ENCODE measurements around the gene MACROD2.

The MACROD2 gene

DNA sequence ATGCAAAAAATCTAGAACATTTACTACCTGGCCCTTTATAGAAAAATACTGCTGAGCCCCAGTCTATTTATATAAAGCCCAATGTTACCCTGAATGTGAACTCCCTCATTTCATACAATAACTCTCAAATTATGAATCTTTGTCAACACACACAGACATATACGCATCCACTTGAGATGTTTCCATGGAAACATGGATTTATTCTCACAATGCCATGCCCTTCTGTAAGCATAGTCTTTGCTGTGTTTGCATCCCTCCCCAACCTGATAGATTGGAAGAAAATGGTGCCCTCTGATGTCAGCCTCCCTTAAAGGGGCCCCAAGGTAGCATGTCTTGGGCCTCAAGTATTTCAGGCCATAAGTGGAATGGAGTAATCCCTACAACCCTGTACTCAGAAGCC is 2004.8 kb downstream of the MACROD2 start:
- H3K9me3 ChIP-seq (ENCODE audit: control insufficient read depth, low read length), result no peaks in the 10 kb centered on the region
- no peak overlapping the region for H2AFZ ChIP-seq
- no peak overlapping the region for H3K27ac ChIP-seq
- no peaks in the 10 kb centered on the region for H3K79me2 ChIP-seq
- H3K36me3 ChIP-seq (ENCODE audit: control insufficient read depth, insufficient read depth, low read length), result no peaks in the 10 kb centered on the region
- H3K4me2 ChIP-seq (ENCODE audit: low read length), result no peak overlapping the region
- H3K9ac ChIP-seq, result no peak overlapping the region
- H3K4me1 ChIP-seq, result no peaks in the 10 kb centered on the region
- no peaks in the 10 kb centered on the region for H3K27me3 ChIP-seq (ENCODE audit: control insufficient read depth, insufficient read depth, low read length)
- no peak overlapping the region for H3K4me3 ChIP-seq (ENCODE audit: low read depth, low read length)
- TF ChIP-seq, protein P1, sequence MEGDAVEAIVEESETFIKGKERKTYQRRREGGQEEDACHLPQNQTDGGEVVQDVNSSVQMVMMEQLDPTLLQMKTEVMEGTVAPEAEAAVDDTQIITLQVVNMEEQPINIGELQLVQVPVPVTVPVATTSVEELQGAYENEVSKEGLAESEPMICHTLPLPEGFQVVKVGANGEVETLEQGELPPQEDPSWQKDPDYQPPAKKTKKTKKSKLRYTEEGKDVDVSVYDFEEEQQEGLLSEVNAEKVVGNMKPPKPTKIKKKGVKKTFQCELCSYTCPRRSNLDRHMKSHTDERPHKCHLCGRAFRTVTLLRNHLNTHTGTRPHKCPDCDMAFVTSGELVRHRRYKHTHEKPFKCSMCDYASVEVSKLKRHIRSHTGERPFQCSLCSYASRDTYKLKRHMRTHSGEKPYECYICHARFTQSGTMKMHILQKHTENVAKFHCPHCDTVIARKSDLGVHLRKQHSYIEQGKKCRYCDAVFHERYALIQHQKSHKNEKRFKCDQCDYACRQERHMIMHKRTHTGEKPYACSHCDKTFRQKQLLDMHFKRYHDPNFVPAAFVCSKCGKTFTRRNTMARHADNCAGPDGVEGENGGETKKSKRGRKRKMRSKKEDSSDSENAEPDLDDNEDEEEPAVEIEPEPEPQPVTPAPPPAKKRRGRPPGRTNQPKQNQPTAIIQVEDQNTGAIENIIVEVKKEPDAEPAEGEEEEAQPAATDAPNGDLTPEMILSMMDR (IDR thresholded peaks at IDR 0.05), result no peak

DNA sequence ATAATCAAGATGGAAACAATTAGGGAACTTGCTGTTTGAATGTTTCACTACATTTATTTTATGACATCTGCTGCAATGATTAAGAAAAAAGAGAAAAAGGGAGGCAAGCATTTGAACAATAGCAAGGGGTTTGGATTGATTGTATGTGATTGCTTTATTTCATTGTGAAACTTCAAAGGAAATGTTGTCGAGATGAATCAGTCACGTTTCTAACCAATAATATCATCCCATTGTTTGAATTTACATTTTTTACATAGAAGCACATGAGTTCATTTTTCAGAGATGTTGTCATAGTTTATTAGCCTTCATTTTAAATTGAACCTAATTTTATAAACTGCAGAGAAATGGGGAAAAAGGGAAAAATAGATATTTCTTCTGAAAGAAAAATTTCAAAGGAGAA is 2006.0 kb downstream of the MACROD2 start:
- H3K4me2 ChIP-seq (ENCODE audit: low read length), result no peak overlapping the region
- TF ChIP-seq, protein P1 (IDR thresholded peaks at IDR 0.05), result no peak
- no peak overlapping the region for H3K9ac ChIP-seq
- no peaks in the 10 kb centered on the region for H3K79me2 ChIP-seq
- H3K4me1 ChIP-seq, result no peaks in the 10 kb centered on the region
- H3K36me3 ChIP-seq (ENCODE audit: control insufficient read depth, insufficient read depth, low read length), result no peaks in the 10 kb centered on the region
- H3K4me3 ChIP-seq (ENCODE audit: low read depth, low read length), result no peak overlapping the region
- H3K9me3 ChIP-seq (ENCODE audit: control insufficient read depth, low read length), result no peaks in the 10 kb centered on the region
- H3K27ac ChIP-seq, result no peak overlapping the region
- no peaks in the 10 kb centered on the region for H3K27me3 ChIP-seq (ENCODE audit: control insufficient read depth, insufficient read depth, low read length)
- H2AFZ ChIP-seq, result no peak overlapping the region

DNA sequence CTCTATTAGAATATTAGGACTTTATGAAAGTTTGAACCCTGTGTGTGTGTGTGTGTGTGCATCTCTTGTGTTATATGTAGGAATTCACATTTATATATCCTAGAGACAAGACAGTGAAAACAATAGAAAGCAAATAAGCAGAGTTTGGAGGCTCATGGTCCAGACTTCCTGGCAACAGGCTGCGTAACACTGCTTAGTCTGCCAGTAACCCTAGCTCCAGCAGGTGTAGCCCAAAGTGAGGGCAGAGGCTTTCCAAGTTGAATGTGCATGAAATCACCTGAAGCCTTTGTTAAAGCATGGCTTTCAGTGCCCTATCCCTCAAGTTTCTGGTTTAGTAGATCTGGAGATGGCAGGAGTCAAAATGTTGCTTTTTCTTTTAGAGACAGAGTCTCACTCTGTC is 2008.0 kb downstream of the MACROD2 start:
- no peak overlapping the region for H3K4me3 ChIP-seq (ENCODE audit: low read depth, low read length)
- no peaks in the 10 kb centered on the region for H3K79me2 ChIP-seq
- TF ChIP-seq, protein P1 (IDR thresholded peaks at IDR 0.05), result no peak
- H3K27ac ChIP-seq, result no peak overlapping the region
- no peak overlapping the region for H3K4me2 ChIP-seq (ENCODE audit: low read length)
- no peak overlapping the region for H2AFZ ChIP-seq
- no peak overlapping the region for H3K9ac ChIP-seq
- no peaks in the 10 kb centered on the region for H3K9me3 ChIP-seq (ENCODE audit: control insufficient read depth, low read length)
- no peaks in the 10 kb centered on the region for H3K27me3 ChIP-seq (ENCODE audit: control insufficient read depth, insufficient read depth, low read length)
- no peaks in the 10 kb centered on the region for H3K4me1 ChIP-seq
- H3K36me3 ChIP-seq (ENCODE audit: control insufficient read depth, insufficient read depth, low read length), result no peaks in the 10 kb centered on the region

DNA sequence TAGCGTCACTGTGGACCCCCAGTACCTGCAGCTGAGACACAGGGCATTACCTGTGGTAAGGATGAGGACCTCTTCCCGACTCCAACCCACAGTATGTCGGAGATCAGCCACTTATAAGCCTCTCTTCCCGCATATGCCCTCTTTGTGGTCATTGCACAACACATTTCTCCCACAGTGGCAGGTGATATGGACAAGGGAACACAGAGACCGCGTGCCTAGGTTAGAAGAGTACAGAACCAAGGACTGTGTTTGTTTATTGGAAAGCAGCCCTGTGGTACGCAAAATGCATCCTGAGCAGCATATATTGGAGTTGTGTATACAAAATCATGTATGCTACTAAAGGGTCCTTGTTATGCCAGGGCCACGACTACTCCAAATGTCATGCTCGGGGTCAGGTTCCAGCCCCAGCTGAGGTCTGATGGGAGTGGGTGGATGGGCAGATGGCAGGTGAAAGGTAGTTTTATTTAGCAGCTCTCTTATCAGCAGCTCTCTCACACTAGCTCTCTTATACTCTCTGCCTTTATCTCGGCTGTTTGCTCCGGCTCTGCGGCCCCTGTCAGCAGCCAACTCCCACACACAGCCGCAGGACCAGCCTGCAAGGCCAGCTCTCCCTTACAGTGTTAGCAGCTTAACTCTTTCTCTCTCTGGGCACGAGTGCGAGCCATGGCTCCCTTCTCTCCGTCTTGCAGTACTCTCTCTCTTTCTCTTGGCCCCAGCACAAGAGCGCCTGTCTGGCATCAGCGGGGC is 2009.0 kb downstream of the MACROD2 start:
- no peak overlapping the region for H3K4me3 ChIP-seq (ENCODE audit: low read depth, low read length)
- TF ChIP-seq, protein P1 (IDR thresholded peaks at IDR 0.05), result no peak
- H3K4me1 ChIP-seq, result no peaks in the 10 kb centered on the region
- H3K27ac ChIP-seq, result no peak overlapping the region
- no peak overlapping the region for H3K9ac ChIP-seq
- H3K79me2 ChIP-seq, result no peaks in the 10 kb centered on the region
- H2AFZ ChIP-seq, result no peak overlapping the region
- H3K27me3 ChIP-seq (ENCODE audit: control insufficient read depth, insufficient read depth, low read length), result no peaks in the 10 kb centered on the region
- no peaks in the 10 kb centered on the region for H3K9me3 ChIP-seq (ENCODE audit: control insufficient read depth, low read length)
- H3K36me3 ChIP-seq (ENCODE audit: control insufficient read depth, insufficient read depth, low read length), result no peaks in the 10 kb centered on the region
- no peak overlapping the region for H3K4me2 ChIP-seq (ENCODE audit: low read length)

Measured in parathyroid adenoma (tissue), 2 donors.